Measurements from ENCODE around the gene MCCC2.

DNA sequence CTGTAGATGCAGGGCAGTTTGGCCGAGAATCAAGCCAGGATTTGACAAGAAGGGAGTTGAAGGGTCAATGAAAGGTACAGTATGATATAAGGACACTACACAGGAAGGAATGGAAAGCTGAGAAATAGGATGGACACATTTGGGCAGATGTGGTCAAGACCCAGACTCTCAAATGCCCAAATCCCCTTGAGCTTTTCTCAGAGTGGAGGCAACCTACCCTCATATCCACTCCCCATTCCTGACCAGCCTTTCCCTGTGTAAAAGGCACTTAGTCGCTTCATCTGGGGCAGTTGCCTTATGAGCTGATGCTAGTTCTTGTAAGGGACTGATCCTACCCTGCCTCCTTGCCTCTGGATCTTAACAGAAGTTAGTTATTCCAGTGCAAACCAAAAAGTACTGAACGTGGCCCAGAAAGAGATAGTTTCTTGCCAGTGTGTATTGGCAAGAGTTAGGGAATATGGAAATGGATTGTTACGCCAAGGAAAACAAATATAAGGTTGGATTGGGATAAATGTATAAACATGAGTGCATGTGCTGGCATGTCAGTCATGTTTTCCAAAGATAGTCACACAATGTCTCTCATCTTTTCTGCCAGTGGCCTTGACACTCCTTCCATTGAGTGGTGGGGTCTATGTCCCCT, 4.1 kb upstream of the MCCC2 start:
- TF ChIP-seq CTCF (IDR thresholded peaks at IDR 0.05) = no peak
- no peak for TF ChIP-seq POLR2A (IDR thresholded peaks at IDR 0.05)
